Mucosa of gallbladder (tissue), 1 donor: ENCODE measurements around the gene C10orf90. TPM values are rescaled to one million over a fixed set of nuclear protein-coding genes. Genes with fewer than 3 reads are reported as not detected.

Experiments
- DNase-seq: peaks from one replicate; pipeline ENCODE4 v3.0.0-alpha.2; 2020; ENCODE audit warnings: low spot score
- total RNA-seq: library from RNA; stranded (reverse); gene quantifications from one replicate; pipeline ENCODE4 v1.2.1, GENCODE V29; 2021
- donor health status: DM: no; HTN: no; CAD: no.

Gene C10orf90, protein sequence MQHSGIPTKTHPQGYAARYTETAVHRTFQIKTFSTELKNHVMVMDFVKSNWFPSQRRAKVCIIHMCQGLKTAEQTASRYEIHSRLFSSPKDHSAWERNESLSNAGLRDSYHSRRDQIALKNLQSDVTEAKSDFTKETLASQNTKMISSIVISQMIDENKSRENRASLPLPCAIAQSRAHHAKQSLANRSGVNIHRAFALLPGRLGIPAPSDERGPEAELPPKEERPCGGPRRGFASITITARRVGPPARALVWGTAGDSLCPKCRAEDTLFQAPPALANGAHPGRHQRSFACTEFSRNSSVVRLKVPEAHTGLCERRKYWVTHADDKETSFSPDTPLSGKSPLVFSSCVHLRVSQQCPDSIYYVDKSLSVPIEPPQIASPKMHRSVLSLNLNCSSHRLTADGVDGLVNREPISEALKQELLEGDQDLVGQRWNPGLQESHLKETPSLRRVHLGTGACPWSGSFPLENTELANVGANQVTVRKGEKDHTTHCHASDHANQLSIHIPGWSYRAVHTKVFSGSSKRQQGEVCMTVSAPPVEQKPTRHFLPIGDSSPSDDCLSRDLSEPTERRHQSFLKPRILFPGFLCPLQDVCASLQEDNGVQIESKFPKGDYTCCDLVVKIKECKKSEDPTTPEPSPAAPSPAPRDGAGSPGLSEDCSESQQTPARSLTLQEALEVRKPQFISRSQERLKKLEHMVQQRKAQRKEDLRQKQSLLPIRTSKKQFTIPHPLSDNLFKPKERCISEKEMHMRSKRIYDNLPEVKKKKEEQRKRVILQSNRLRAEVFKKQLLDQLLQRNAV
- 0.20 TPM for total RNA-seq

DNA sequence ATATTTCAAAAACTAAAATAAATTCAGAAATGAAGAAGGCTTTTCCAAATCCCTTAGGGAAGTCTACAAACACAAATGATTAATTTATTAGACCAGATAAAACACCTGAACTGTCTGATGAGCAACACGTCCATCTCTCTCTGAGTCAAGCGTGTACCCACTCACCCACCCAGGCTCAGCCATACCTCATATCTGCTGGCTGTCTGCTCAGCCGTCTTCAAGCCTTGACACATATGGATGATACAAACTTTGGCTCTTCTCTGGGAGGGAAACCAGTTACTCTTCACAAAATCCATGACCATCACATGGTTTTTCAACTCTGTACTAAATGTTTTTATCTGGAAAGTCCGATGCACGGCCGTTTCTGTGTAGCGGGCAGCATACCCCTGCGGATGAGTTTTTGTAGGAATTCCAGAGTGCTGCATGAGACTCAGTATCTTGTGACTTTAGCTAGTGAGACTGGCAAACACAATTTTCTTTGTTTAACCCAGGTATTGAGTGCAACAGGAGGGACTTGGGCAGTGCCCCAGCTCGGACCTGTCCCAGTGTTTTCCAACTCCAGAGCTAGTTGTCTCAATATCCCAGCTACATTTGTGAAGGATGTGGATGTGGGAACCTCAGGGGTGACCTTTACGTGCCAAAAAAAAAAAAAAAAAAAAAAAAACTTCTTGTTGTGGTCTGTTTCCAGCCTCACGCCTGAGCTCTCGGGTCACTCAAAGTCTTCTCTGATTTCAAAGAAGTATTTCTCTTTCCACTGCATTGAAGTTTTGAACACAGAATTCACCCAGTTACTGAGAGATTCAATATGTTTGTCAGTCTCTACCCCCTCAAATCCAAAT lies at the start of gene C10orf90:
C10orf90 (minus strand) TSS at position 638 of the 839 bp plus-strand sequence; CDS start at position 425, 213 bp downstream.
- no peak for DNase-seq

DNA sequence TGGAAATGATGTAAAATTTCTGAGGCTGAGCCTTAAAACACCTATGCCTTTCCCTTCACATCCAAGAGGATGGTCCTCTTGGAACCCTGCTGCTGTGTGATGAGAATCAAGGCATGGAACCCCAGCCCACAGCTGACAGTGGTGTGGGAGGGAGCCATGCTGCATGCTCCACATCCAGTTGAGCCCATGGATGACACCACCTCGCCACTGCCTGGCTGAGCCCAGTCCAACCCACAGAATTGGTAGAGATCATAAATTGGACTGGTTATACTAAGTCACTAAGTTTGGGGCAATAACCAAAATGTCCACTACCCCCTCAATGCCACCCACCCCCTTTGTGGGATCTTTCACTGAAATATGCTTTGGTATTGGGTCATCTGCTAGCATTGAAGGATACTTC lies 45.9 kb upstream of the C10orf90 start:
- DNase-seq: no peak

DNA sequence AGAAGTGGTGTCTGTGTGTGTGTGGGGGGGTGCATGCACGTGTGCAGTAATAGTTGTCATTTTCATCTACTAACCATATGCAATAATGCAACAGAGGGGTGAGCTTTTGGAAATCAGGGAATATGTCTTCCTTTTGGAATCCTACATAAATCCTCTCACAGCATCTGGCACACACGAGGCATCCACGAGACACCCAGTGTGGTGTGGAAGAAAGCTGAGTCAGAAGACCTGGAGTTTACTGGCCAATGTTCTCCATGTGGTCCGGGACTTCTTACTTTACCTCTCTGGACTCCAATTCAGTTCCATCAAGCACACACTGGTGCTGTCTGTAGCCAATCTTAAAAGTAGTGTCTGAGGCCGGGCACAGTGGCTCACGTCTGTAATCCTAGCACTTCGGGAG lies 43.1 kb upstream of the C10orf90 start:
- DNase-seq: no peak

DNA sequence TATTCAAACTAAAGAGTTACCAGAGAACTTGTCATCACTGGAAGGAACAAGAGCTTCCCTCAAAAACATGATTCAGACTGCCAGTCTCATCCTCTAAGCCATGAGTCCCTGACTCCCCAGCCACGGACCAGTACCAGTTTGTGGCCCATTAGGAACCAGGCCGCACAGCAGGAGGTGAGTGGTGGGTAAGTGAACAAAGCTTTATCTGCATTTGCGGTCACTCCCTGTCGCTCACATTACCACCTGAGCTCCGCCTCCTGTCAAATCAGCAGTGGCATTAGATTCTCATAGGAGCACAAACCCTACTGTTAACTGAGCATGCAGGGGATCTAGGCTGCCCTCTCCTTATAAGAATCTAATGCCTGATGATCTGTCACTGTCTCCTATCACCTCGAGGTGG lies 42.2 kb upstream of the C10orf90 start:
- no peak for DNase-seq

DNA sequence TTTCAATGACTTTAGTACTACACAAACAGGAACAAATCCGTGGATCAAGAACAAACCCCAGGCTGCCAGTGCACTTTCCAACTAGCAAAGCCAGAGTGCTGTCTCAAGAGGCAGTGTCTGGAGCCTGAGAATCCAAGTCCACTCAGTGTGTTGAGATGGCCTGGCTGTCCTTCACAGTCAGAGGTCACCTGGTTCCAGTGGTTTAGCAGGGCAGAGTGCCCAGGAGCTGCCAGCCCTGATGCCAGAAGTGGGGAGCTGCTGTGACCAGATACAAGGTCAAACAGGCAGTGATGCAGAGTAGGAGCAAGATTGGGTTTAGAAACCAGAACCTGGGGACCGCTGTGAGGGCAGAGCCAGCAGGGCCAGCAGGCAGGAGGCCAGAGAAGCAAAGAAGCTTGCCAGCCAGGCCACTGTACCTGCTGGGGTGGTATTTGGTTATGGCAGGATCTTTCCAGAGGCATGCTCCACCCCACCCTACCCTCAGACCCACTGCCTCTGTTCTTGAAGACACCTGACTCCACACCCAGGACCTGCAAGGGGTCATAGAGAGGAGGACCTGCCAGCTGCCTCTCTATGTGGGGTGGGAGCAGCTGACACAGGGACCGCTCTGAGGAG lies 35.6 kb upstream of the C10orf90 start:
- DNase-seq: no peak

DNA sequence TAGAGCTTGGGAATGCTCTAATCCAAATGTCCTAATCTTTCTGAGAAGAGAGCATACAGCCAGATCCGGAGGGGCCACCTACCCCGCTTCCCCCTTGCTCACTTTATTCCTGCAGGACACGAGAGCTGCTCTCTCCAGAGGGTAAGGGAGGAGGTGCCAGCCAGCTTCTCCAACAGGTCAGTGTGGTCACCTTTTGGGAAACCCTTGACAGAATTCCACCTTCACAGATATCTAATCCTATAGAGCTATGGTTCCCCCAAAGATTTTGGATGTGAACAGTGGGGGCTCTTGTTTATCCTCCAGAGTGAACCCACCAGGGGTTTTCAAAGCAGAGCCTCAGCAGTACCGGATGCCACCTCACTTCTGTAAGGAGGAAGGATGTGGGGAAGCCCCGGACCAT lies 34.6 kb upstream of the C10orf90 start:
- no peak for DNase-seq

DNA sequence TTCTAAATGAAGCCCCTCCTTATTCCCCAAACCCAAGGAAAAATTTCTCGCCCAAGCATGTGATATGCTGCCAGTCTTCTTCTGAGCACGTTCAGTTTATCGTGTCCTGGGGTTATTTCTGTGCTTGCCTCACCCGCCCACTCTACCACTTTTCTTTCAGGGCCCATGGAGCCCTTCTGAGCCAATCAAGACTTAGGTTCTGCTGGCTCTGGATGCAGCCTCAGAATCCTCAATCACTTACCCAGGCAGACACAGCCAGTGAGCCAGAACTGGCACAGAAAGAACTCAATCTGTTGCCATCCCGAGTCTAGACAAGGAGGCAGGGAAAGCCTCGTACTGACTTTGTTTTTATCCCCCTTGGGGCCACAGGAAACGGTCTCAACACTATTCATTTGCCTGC lies 34.2 kb upstream of the C10orf90 start:
- DNase-seq: no peak

DNA sequence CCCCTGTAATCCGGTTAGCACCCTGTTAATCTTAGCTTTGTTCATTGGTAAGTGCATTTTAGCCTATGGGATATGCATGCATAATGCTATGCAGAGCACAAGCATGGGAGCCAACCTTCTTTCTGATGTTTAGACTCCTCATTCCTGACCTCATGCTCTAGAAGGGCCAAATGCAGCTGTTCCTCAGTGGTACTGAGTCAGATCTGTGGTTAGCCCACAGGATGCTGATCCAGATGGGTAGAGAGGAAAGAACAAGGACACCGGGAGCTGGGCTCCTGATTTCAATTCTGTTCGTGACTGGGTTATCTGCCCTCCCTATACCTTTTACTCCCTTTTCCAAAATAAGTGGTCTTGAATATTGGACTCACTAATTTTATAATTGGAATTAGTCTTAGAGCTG lies 31.7 kb upstream of the C10orf90 start:
- no peak for DNase-seq

DNA sequence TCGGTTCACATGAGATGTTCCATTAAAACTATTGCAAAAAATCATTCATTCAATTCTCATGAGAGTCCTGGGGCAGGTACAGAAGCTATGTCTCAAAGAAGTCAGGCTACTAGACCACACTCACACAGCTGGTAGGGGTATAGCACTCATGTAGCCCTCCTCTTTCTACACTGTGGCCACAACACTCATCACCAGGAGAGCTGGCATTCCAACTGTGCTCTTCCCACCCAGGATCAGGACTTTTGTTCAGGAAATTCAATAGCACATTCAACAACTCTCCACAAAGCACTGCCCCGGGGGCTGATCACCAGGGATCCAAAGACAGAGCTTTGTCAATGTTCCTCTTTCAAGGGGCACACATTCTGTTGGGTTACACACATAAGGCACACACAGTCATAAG lies 31.0 kb upstream of the C10orf90 start:
- DNase-seq: no peak

DNA sequence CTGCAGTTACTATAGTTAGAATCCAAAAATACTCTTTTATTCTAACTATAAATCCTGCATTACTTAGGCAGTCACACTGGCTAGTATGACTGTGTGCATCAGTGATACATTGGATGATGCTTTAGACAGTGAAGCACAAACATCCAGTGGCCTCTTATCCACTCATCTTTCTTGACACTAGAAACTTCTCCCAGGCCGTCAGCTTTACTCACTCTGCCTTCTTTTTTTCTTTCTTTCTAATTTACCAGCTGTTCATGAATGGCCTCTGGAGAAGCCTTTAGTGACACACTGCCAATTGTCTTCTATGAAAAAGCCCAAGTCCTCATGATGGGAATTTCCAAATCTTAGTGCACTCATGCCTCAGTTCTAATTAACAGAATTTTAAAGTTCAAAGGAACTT lies 26.2 kb upstream of the C10orf90 start:
- no peak for DNase-seq

DNA sequence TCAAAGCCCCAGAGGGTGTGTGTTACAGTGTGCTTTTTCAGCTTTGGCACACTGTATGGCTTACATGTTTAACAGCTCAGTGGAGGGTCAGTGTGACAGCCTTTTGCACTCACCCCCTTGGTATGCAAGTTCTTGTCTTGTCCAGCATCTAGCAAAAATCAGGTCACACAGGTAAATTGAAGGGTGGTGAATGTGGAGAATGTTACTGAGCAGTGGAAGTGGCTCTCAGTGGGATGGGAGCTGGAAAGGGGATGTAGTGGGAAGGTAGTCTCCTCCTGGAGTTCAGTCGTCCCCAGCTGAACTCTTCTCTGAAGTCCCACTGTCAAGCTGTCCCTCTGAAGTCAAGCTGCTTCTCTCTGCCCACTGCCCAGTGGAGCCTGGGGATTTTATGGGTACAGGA lies 21.0 kb upstream of the C10orf90 start:
- DNase-seq: no peak

DNA sequence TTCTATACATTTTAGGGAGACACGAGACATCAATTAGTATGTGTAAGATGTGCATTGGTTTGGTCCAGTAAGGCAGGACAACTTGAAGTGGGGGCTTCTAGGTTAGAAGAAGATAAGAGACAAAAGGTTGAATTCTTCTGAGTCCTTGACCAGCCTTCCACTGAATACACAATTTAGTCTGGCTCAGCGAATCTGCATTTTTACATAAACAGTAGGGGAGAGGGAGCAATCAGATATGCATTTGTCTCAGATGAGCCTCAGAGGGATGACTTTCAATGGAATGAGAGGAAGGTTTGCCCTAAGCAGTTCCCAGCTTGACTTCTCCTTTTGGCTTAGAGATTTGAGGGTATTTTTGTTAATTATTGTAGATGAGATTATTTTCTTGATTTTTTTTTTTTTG lies 20.0 kb upstream of the C10orf90 start:
- DNase-seq: no peak

DNA sequence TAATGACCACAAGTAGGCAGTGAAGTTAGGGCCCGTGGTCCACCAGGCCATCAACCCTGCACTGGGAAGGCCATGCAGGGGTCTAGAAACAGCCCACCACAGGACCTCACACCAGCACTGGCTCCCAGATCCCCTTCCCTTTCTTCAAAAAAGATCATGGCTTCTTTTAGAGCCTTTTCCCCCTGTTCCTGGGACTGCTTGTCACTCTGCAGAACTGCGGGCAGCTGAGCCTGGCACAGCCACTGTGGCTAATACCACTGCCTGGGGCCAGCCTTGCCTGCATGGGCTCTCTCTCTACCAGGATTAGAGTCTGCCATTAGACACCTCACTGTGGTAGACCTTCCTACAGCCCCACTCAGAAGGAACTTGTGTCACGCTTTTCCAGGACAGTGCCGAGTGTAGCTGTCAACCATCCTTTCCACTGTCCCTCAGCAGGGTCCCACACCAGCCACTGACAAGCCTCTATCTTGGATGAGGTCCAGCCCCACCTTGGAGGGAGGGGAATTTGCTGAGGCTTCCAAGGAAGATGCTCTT lies 19.0 kb upstream of the C10orf90 start:
- DNase-seq: no peak

DNA sequence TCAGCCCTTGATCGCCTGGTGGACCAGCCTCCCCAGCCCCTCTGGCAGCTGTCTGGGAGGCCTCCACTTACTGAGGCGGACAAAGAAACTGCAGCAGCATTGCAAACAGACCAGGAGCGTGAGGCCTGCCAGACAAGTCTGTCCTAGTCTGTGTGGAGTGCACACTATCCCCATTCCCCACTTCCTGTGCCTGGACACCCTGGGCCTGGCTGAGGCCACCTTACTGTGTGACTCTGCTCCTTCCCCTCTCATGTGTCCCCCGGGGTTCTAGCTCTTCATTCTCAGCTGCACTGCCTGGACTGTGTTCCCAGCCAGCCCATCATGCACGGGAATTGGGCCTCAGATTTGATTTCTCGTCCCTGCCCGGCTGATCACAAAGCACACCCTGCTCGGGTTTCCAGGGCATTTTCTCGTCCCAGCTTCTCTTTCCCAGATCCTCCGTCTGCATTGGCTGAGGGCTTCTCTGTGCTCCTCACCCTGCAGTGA lies 16.7 kb upstream of the C10orf90 start:
- no peak for DNase-seq

DNA sequence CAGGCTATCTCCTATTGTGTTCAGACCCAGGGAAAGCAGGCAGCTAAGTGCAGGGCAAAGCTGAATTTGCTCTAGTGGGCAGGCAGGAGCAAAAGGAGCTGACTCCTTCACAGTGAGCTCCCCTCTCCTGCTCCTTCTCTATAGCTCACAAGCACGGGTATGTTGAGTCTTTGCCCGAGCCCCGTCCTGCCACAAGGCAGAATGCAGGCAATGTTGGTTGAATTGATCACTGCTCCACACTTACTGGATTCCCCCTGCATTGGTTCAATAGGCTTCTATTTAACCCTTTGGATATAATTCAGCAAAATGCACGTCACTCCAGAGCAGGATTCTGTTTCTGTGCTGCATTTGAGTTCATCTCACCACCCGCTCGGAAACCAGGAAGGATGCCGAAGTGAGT lies 16.2 kb upstream of the C10orf90 start:
- no peak for DNase-seq

DNA sequence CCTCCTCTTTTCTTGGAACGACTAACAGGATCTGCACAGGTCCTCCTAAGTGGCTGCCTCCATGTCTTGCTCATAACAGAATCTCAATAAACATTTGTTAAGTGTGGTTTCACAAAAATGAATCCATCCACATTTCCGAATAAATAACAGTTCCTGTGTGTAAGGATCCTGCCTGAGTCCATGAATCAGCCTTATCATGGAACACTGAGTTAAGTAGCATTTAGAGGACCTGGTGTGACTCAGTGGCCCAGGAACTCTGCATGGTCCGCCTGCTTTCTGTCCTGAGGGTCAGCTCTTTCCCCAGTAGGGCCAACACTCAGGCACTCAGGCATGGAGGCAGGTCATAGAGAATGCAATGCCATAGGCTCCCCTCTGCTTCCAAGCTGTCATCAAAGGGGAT lies 15.8 kb upstream of the C10orf90 start:
- no peak for DNase-seq

DNA sequence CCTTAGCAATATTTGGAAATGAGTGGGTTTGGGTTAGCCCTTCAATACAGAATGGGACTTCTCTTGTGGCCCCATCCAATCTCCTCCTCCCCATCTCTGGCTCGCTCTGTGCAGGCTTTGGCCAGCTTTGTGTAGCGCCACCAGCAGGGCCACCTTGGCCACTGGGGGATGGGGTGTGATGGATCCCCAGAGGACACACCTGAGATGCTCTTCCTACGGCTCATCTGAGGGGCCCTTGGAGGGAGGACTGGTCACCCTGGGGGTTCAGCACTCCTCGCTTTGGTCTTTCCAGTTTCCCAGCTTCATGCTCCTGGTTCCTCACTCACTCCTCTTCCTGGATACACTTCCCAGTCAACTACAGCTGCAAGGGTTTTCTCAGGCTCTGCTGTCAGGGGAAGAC lies 15.3 kb upstream of the C10orf90 start:
- DNase-seq: no peak

DNA sequence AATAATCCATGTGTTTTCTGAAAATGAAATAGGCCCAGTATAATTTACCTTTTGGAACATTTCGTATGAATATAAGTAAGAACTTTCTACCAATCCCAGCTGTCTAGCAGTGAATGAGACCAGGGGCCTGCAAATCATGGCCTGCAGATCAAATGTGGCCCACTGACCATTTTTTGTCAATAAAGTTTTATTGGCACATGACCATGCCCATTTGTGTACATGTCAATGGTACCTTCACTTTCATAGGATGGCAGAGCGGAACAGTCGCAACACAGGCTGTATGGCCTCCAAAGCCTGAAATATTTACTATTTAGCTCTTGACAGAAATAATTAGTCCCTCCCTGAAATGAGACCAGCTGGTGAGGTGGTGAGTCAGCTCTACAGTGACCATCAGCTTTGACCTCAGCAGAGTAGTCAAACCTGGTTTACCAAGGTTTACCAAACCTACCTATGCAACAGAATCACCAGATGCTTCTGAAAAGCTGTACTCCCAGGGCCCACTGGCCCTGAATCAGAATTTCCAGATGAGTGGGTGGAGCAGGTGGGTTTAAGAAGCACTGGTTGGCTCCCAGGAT lies 13.8 kb upstream of the C10orf90 start:
- DNase-seq: no peak

DNA sequence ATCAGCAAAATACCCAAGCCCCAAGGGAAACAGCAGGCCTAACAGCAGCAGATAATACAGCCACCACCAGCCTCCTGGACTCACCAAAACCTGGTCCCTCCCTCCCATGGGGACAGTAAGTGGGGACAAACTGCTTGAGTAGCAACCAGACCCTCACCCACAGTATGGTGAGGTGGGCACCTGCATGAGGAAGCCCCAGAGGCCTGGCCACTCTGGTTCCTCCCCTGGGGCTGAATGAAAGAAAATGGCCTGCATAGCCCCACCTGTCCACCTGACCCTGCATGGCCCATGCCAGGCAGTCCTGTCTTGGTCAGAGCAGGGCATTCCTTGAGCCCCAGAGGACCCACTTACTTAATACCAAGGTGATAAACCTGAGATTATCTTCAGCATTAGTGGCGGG lies 13.0 kb upstream of the C10orf90 start:
- no peak for DNase-seq

DNA sequence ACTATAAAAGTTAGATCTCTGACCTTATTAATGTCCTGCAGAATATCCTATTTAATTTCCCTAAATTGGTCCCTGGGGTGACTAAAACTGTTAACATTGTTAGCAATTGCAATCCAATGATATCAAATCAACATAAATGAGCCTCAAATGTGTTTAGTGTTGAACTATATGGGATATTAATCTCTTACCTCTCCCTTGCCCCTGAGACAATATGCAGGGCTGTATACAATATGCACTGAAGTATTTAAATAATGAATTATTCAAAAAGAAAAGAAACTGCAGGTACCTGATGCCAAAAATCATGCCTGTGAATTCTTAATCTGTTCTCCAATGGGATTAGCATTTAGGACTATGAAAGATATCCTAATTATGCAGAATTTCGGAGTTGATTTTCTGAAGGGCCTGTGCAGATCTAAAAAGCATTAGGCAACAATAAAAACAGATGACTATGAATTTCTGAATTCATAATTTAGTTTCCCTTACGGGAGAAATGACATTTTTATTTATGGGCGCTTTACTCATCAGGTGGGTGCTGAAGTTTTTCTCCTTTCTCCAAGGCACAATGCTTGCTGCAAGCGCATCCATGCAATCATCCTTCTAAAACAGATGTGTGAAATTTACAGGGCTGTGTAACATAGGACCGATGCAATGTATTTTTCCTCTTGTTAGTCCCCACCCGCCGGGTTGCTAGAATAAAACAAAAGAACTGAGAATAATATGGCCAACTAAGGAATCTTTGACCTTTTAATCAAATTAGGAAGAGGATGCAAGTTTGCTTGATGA lies 5.4 kb upstream of the C10orf90 start:
- no peak for DNase-seq
